Mucosa of stomach (tissue), 1 donor: ENCODE data around the gene COLEC12.

Experiments used
- H3K27me3 ChIP-seq: one replicate; pipeline ENCODE4 v1.7.0; 2013; ENCODE audit warnings: mild to moderate bottlenecking, low read length; ENCODE audit not compliant: control insufficient read depth, insufficient read depth
- H3K36me3 ChIP-seq: one replicate; pipeline ENCODE4 v1.7.0; 2013; ENCODE audit warnings: low read length; ENCODE audit not compliant: control insufficient read depth, insufficient read depth
- H3K4me1 ChIP-seq: one replicate; pipeline ENCODE4 v1.7.0; 2013; ENCODE audit warnings: mild to moderate bottlenecking, low read length; ENCODE audit not compliant: control insufficient read depth, insufficient read depth
- H3K4me3 ChIP-seq: one replicate; pipeline ENCODE4 v1.7.0; 2013; ENCODE audit warnings: low read length
- H3K9ac ChIP-seq: one replicate; pipeline ENCODE4 v1.7.0; 2013; ENCODE audit warnings: mild to moderate bottlenecking, low read length, moderate library complexity
- H3K9me3 ChIP-seq: one replicate; pipeline ENCODE4 v1.7.0; 2013; ENCODE audit warnings: mild to moderate bottlenecking, low read length, moderate library complexity; ENCODE audit not compliant: control insufficient read depth
- donor health status: Pancreatic carcinoma.

Gene COLEC12

GRCh38 chr18:396251-396555 is 104.3 kb downstream of the COLEC12 start:
- no peak overlapping the region for H3K9ac ChIP-seq
- H3K4me3 ChIP-seq: no peak overlapping the region
- no peaks in the 10 kb centered on the region for H3K36me3 ChIP-seq
- H3K27me3 ChIP-seq: no peaks in the 10 kb centered on the region
- H3K4me1 ChIP-seq: no peaks in the 10 kb centered on the region
- no peaks in the 10 kb centered on the region for H3K9me3 ChIP-seq

GRCh38 chr18:395456-396250 is 104.8 kb downstream of the COLEC12 start:
- Histone ChIP-seq H3K9me3 (no peaks in the 10 kb centered on the region), H3K36me3 (no peaks in the 10 kb centered on the region), H3K4me3 (no peak overlapping the region), H3K9ac (no peak overlapping the region), H3K27me3 (no peaks in the 10 kb centered on the region), H3K4me1 (no peaks in the 10 kb centered on the region)

DNA sequence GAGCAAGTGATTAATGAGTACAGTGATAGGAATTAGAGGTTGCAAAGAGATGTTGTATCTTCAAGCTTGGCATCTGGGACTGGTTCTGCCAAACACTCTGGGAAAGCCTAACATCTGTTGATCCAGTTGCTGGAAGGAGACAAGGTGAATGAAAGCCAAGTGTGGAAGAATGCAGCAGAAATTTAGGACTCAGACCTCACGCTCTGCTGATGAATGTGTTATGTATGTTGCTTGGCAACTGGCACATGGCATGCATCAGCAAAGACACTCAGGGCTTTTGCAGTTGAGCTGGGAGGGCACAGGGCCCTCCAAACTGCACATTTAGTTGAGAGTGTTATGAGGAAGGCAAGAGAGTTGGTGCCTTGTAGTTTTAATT is 105.5 kb downstream of the COLEC12 start:
- Histone ChIP-seq H3K36me3 (no peaks in the 10 kb centered on the region), H3K9me3 (no peaks in the 10 kb centered on the region), H3K27me3 (no peaks in the 10 kb centered on the region), H3K4me3 (no peak overlapping the region), H3K9ac (no peak overlapping the region), H3K4me1 (no peaks in the 10 kb centered on the region)

DNA sequence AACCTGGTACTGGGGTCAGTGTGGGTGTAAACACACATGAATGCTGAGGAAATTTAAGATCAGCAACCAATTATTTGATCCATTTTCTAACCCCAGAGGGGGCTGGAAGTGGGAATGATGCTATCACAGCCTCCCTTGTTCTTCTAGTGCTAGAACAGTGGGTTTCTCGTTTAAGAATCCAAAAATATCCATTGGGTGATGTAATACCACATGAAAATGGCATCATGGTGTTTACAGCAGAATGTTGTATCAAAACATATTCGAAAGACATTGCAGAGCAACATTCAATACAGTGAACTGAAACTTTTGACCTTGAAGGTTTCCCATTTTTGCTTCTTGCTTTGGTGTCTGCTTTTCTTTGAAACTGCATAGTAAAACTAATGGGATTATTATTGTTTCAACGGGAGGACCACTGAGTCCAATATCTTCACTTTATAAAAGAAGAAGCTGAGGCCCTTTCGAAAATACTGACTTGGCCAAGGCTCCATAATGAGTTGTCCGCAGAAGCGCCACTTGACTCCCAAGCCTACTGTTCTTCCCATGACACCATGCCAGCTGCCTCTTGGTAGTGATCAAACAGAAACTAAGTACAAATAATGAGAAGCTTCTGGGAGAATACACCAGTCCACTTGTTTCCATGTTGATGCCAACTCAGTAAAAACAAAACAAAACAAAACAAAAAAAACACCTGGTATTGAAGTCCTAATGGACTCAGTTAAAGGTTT is 106.1 kb downstream of the COLEC12 start:
- no peak overlapping the region for H3K4me3 ChIP-seq
- no peaks in the 10 kb centered on the region for H3K4me1 ChIP-seq
- H3K27me3 ChIP-seq: no peaks in the 10 kb centered on the region
- no peak overlapping the region for H3K9ac ChIP-seq
- H3K36me3 ChIP-seq: no peaks in the 10 kb centered on the region
- H3K9me3 ChIP-seq: no peaks in the 10 kb centered on the region

- Histone ChIP-seq H3K36me3 (no peaks in the 10 kb centered on the region), H3K4me1 (no peaks in the 10 kb centered on the region), H3K9ac (no peak overlapping the region), H3K27me3 (no peaks in the 10 kb centered on the region), H3K9me3 (no peaks in the 10 kb centered on the region), H3K4me3 (no peak overlapping the region)
Observed at GRCh38 chr18:393574-393957, 106.9 kb downstream of the COLEC12 start.

DNA sequence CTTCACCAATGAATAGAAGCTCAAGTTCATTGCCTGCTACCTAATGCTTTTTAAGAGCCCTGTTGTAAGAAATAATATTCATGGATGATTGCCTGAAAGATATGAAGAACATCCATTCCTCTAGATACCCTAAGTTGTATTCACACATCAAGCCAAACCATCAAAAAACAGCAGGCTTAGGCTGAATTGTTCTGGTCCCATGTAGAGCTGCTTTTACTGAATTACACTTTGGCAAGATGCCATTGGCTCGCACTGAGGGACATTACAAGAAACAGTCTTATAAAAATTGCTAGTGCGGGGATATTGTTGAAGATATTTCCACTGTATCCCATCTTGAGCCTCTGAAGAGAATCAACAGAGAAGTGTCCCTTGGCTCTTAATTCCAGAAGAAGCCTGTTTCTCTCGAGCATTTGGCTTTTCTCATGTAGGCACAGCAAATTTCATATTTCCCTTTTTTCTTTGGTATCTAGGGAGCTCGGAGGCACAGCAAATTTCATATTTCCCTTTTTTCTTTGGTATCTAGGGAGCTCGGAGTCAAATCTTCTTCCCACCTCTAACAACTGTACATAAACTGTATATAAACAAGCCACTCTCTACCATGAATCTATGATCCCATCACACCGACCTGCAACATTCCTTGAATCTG is 107.5 kb downstream of the COLEC12 start:
- Histone ChIP-seq H3K4me1 (no peaks in the 10 kb centered on the region), H3K36me3 (no peaks in the 10 kb centered on the region), H3K27me3 (no peaks in the 10 kb centered on the region), H3K9ac (no peak overlapping the region), H3K9me3 (no peaks in the 10 kb centered on the region), H3K4me3 (no peak overlapping the region)

DNA sequence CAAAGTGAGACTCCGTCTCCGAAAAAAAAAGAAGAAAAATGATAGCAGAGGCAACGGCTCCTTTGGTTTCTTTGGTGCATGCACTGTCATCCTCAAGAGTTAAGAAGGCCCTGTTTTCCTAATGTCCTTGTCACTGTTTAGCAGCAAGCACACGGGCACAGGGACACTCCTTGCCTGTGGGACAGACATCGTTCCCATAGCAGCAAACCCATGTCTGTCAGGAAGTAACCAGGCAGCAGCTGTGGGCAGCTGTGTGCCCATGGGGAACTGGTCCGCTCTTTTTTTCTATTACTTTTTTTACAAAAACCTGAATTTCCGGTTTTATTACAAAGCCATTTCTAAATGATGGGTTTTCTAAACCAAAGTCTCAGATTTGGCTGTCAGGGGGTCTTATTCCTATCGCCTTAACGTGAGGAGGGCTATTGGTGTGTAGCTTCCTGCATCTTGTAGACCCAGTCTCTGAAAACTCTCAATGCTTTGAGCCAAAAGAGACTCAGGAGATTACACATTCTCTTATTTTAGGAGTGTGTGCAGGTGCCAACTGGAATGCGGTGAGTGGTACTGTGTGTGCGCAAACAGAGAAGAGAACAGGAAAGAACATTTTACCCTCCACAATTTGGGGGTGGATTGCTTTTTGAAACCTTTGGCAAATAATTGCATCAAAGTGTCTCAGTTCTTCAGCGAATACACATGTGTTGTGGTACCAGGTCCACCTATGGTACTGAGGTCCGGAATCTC is 109.6 kb downstream of the COLEC12 start:
- Histone ChIP-seq H3K4me1 (no peaks in the 10 kb centered on the region), H3K27me3 (no peaks in the 10 kb centered on the region), H3K4me3 (no peak overlapping the region), H3K9me3 (no peaks in the 10 kb centered on the region), H3K36me3 (no peaks in the 10 kb centered on the region), H3K9ac (no peak overlapping the region)

GRCh38 chr18:389658-390357 is 110.7 kb downstream of the COLEC12 start:
- no peak overlapping the region for H3K4me3 ChIP-seq
- H3K4me1 ChIP-seq: no peaks in the 10 kb centered on the region
- no peak overlapping the region for H3K9ac ChIP-seq
- no peaks in the 10 kb centered on the region for H3K27me3 ChIP-seq
- no peaks in the 10 kb centered on the region for H3K9me3 ChIP-seq
- no peaks in the 10 kb centered on the region for H3K36me3 ChIP-seq

GRCh38 chr18:388200-388599 is 112.3 kb downstream of the COLEC12 start:
- Histone ChIP-seq H3K4me1 (no peaks in the 10 kb centered on the region), H3K27me3 (no peaks in the 10 kb centered on the region), H3K36me3 (no peaks in the 10 kb centered on the region), H3K9ac (no peak overlapping the region), H3K4me3 (no peak overlapping the region), H3K9me3 (no peaks in the 10 kb centered on the region)

DNA sequence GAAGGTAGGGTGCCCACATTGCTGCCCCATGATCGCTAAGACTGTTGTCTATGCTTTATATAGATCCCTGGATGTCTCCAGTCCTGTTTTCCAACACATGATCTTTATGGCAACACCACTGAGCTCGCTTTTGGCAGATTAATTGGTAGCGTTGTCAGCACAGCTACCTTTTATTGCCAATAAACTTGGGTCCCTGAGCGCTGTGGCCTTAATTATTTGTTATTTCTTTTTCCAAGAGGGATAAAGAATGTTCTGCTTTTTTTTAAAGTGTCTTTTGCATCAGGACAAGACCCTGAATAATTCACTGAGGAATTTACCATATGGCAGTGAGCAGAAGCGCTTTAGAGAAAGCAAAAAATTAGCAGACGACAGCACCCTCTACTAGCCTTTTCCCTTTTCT is 113.5 kb downstream of the COLEC12 start:
- no peaks in the 10 kb centered on the region for H3K36me3 ChIP-seq
- H3K4me3 ChIP-seq: no peak overlapping the region
- no peaks in the 10 kb centered on the region for H3K27me3 ChIP-seq
- H3K9me3 ChIP-seq: no peaks in the 10 kb centered on the region
- no peak overlapping the region for H3K9ac ChIP-seq
- H3K4me1 ChIP-seq: no peaks in the 10 kb centered on the region

GRCh38 chr18:384897-385296 is 115.6 kb downstream of the COLEC12 start:
- no peaks in the 10 kb centered on the region for H3K27me3 ChIP-seq
- no peak overlapping the region for H3K9ac ChIP-seq
- no peaks in the 10 kb centered on the region for H3K9me3 ChIP-seq

More at GRCh38 chr18:384897-385296, 115.6 kb downstream of the COLEC12 start:
- no peak overlapping the region for H3K4me3 ChIP-seq
- no peaks in the 10 kb centered on the region for H3K4me1 ChIP-seq
- no peaks in the 10 kb centered on the region for H3K36me3 ChIP-seq
